ENCODE measurements around the gene OSBP2. TPM values are rescaled to one million over a fixed set of nuclear protein-coding genes. Genes with fewer than 3 reads are reported as not detected.

The OSBP2 gene
- total and polyA plus RNA-seq, 2 donors: 1.5 to 5.2 TPM

- Histone ChIP-seq H3K4me1 (ENCODE audit: insufficient read depth) (peaks cover 2% of the 10 kb centered on the region), H3K36me3 (ENCODE audit: insufficient read depth) (no peaks in the 10 kb centered on the region), H3K4me3 (ENCODE audit: low read depth, low read length) (no peak overlapping the region), H3K27ac (ENCODE audit: low read depth) (no peak overlapping the region)
- whole genome bisulfite sequencing: 82% methylated on average over 11 of the region's 11 CpGs
- DNase-seq (ENCODE audit: extremely low spot score): no peak
Observed at GRCh38 chr22:30825711-30826505, 131.2 kb downstream of the OSBP2 start.

GRCh38 chr22:30826670-30827355 lies 132.1 kb downstream of the OSBP2 start:
- DNase-seq (ENCODE audit: extremely low spot score): no peak
- no peaks in the 10 kb centered on the region for H3K36me3 ChIP-seq (ENCODE audit: insufficient read depth)
- H3K4me3 ChIP-seq (ENCODE audit: low read depth, low read length): no peak overlapping the region
- 86% methylated on average over 4 of the region's 4 CpGs for WGBS
- peaks cover 2% of the 10 kb centered on the region for H3K4me1 ChIP-seq (ENCODE audit: insufficient read depth)
- H3K27ac ChIP-seq (ENCODE audit: low read depth): no peak overlapping the region

GRCh38 chr22:30827646-30828045 lies 133.0 kb downstream of the OSBP2 start:
- WGBS: 90% methylated on average over 6 of the region's 6 CpGs
- Histone ChIP-seq H3K4me3 (ENCODE audit: low read depth, low read length) (no peak overlapping the region), H3K4me1 (ENCODE audit: insufficient read depth) (no peaks in the 10 kb centered on the region), H3K27ac (ENCODE audit: low read depth) (no peak overlapping the region), H3K36me3 (ENCODE audit: insufficient read depth) (no peaks in the 10 kb centered on the region)
- DNase-seq (ENCODE audit: extremely low spot score): no peak

GRCh38 chr22:30828187-30829155 lies 133.8 kb downstream of the OSBP2 start:
- Histone ChIP-seq H3K36me3 (ENCODE audit: insufficient read depth) (no peaks in the 10 kb centered on the region), H3K4me3 (ENCODE audit: low read depth, low read length) (no peak overlapping the region), H3K4me1 (ENCODE audit: insufficient read depth) (no peaks in the 10 kb centered on the region), H3K27ac (ENCODE audit: low read depth) (no peak overlapping the region)
- 89% methylated on average over 14 of the region's 14 CpGs for WGBS
- no peak for DNase-seq (ENCODE audit: extremely low spot score)

- Histone ChIP-seq H3K27ac (ENCODE audit: low read depth) (no peak overlapping the region), H3K4me3 (ENCODE audit: low read depth, low read length) (no peak overlapping the region), H3K4me1 (ENCODE audit: insufficient read depth) (no peaks in the 10 kb centered on the region), H3K36me3 (ENCODE audit: insufficient read depth) (no peaks in the 10 kb centered on the region)
- whole genome bisulfite sequencing: 72% methylated on average over 12 of the region's 12 CpGs
- DNase-seq (ENCODE audit: extremely low spot score): no peak
Observed at GRCh38 chr22:30829901-30830550, 135.4 kb downstream of the OSBP2 start.

GRCh38 chr22:30830907-30831306 lies 136.2 kb downstream of the OSBP2 start:
- WGBS: 20% methylated on average over 7 of the region's 7 CpGs
- no peak for DNase-seq (ENCODE audit: extremely low spot score)
- no peaks in the 10 kb centered on the region for H3K36me3 ChIP-seq (ENCODE audit: insufficient read depth)
- no peak overlapping the region for H3K27ac ChIP-seq (ENCODE audit: low read depth)
- H3K4me1 ChIP-seq (ENCODE audit: insufficient read depth): no peaks in the 10 kb centered on the region
- H3K4me3 ChIP-seq (ENCODE audit: low read depth, low read length): no peak overlapping the region

- Histone ChIP-seq H3K27ac (ENCODE audit: low read depth) (no peak overlapping the region), H3K36me3 (ENCODE audit: insufficient read depth) (no peaks in the 10 kb centered on the region), H3K4me1 (ENCODE audit: insufficient read depth) (no peaks in the 10 kb centered on the region), H3K4me3 (ENCODE audit: low read depth, low read length) (no peak overlapping the region)
- 91% methylated on average over 6 of the region's 6 CpGs for WGBS
- no peak for DNase-seq (ENCODE audit: extremely low spot score)
Observed at GRCh38 chr22:30832407-30832987, 137.8 kb downstream of the OSBP2 start.

GRCh38 chr22:30833322-30833721 lies 138.6 kb downstream of the OSBP2 start:
- Histone ChIP-seq H3K27ac (ENCODE audit: low read depth) (no peak overlapping the region), H3K4me1 (ENCODE audit: insufficient read depth) (no peaks in the 10 kb centered on the region), H3K36me3 (ENCODE audit: insufficient read depth) (no peaks in the 10 kb centered on the region), H3K4me3 (ENCODE audit: low read depth, low read length) (no peak overlapping the region)
- 86% methylated on average over 2 of the region's 2 CpGs for WGBS
- no peak for DNase-seq (ENCODE audit: extremely low spot score)

- DNase-seq (ENCODE audit: extremely low spot score): no peak
- 67% methylated on average over 6 of the region's 6 CpGs for WGBS
Observed at GRCh38 chr22:30837531-30837930, 142.9 kb downstream of the OSBP2 start.

GRCh38 chr22:30838111-30838510 lies 143.4 kb downstream of the OSBP2 start:
- H3K4me3 ChIP-seq (ENCODE audit: low read depth, low read length): no peak overlapping the region
- H3K4me1 ChIP-seq (ENCODE audit: insufficient read depth): no peaks in the 10 kb centered on the region
- H3K27ac ChIP-seq (ENCODE audit: low read depth): no peak overlapping the region
- DNase-seq (ENCODE audit: extremely low spot score): no peak
- 81% methylated on average over 3 of the region's 3 CpGs for WGBS
- H3K36me3 ChIP-seq (ENCODE audit: insufficient read depth): no peaks in the 10 kb centered on the region

More at GRCh38 chr22:30837531-30837930, 142.9 kb downstream of the OSBP2 start:
- no peaks in the 10 kb centered on the region for H3K4me1 ChIP-seq (ENCODE audit: insufficient read depth)
- no peak overlapping the region for H3K27ac ChIP-seq (ENCODE audit: low read depth)
- H3K36me3 ChIP-seq (ENCODE audit: insufficient read depth): no peaks in the 10 kb centered on the region
- no peak overlapping the region for H3K4me3 ChIP-seq (ENCODE audit: low read depth, low read length)

- no peaks in the 10 kb centered on the region for H3K4me1 ChIP-seq (ENCODE audit: insufficient read depth)
- peak; percentile 13 for DNase-seq (ENCODE audit: extremely low spot score)
- H3K27ac ChIP-seq (ENCODE audit: low read depth): no peak overlapping the region
- no peak overlapping the region for H3K4me3 ChIP-seq (ENCODE audit: low read depth, low read length)
- WGBS: 67% methylated on average over 5 of the region's 5 CpGs
- no peaks in the 10 kb centered on the region for H3K36me3 ChIP-seq (ENCODE audit: insufficient read depth)
Observed at GRCh38 chr22:30841273-30841672, 146.6 kb downstream of the OSBP2 start.

GRCh38 chr22:30843245-30843644 lies 148.6 kb downstream of the OSBP2 start:
- Histone ChIP-seq H3K27ac (ENCODE audit: low read depth) (no peak overlapping the region), H3K4me1 (ENCODE audit: insufficient read depth) (no peaks in the 10 kb centered on the region), H3K36me3 (ENCODE audit: insufficient read depth) (no peaks in the 10 kb centered on the region), H3K4me3 (ENCODE audit: low read depth, low read length) (no peak overlapping the region)
- WGBS: 63% methylated on average over 4 of the region's 4 CpGs
- no peak for DNase-seq (ENCODE audit: extremely low spot score)

GRCh38 chr22:30847583-30847982 lies 152.9 kb downstream of the OSBP2 start:
- 70% methylated on average over 1 of the region's 1 CpG for WGBS

More at GRCh38 chr22:30847583-30847982, 152.9 kb downstream of the OSBP2 start:
- H3K4me1 ChIP-seq (ENCODE audit: insufficient read depth): no peaks in the 10 kb centered on the region
- H3K27ac ChIP-seq (ENCODE audit: low read depth): no peak overlapping the region
- H3K36me3 ChIP-seq (ENCODE audit: insufficient read depth): no peaks in the 10 kb centered on the region
- H3K4me3 ChIP-seq (ENCODE audit: low read depth, low read length): no peak overlapping the region
- no peak for DNase-seq (ENCODE audit: extremely low spot score)
